Astrocyte of the cerebellum (primary cell): ENCODE measurements around the gene DNAH17.

Source experiments
- DNase-seq: peaks from one replicate; pipeline ENCODE4 v3.0.0-alpha.2; 2011; ENCODE audit warnings: low read depth
- H3K4me3 ChIP-seq: 2 replicates; pipeline ENCODE4 v1.5.1; 2011; ENCODE audit warnings: mild to moderate bottlenecking, low read depth, low read length, moderate library complexity
- in situ Hi-C: cut with HindIII; loops from 2 replicates; pipeline ENCODE4 v1.10.0; 2017; ENCODE audit warnings: low sequenced_read_pairs
- TF ChIP-seq, protein P1 (sequence below): IDR thresholded peaks from 2 replicates; pipeline ENCODE4 v1.5.1; 2012; ENCODE audit warnings: low read length, low read depth, moderate library complexity, mild to moderate bottlenecking; ENCODE audit errors: missing control alignments

DNAH17 gene

GRCh38 chr17:78437508-78438169, 139.6 kb downstream of the DNAH17 start:
- in situ Hi-C loops, result no loop called here
- no peak for DNase-seq

DNA sequence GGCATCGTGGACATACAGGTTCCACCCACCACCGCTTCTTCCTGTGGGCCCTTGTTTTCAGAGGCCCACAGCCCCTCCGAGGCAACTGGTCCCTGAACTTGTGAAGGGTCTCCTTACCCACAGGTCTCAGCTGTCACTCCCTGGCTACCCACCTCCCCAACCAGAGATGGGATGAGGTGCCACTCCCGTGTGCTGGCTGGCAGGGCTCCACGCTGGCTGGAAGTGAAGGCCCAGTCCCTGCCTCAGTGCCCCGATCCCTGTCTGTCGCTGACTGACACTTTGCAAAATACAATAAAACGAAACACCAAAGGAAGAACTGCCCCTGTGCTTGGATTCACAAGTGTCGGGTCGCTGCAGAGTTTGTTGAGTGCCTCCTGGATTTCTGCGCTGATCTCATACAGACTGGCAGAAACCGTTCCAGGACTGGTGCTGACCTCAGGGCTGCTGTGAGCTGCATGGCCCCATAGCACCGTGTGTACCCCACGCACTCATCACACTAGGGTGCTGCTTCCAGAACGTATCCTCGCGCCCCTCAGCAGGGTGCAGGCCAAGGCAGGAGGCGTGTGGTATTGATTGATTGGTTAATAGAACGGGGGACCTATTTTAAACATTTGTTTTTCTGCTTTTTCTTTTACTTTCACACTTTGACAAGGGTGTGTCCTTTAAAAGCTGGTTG, 141.7 kb downstream of the DNAH17 start:
- TF ChIP-seq, protein P1, sequence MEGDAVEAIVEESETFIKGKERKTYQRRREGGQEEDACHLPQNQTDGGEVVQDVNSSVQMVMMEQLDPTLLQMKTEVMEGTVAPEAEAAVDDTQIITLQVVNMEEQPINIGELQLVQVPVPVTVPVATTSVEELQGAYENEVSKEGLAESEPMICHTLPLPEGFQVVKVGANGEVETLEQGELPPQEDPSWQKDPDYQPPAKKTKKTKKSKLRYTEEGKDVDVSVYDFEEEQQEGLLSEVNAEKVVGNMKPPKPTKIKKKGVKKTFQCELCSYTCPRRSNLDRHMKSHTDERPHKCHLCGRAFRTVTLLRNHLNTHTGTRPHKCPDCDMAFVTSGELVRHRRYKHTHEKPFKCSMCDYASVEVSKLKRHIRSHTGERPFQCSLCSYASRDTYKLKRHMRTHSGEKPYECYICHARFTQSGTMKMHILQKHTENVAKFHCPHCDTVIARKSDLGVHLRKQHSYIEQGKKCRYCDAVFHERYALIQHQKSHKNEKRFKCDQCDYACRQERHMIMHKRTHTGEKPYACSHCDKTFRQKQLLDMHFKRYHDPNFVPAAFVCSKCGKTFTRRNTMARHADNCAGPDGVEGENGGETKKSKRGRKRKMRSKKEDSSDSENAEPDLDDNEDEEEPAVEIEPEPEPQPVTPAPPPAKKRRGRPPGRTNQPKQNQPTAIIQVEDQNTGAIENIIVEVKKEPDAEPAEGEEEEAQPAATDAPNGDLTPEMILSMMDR, result no peak
- DNase-seq, result no peak
- in situ Hi-C loops, result no loop called here
- H3K4me3 ChIP-seq, result no peak overlapping the region

More at GRCh38 chr17:78437508-78438169, 139.6 kb downstream of the DNAH17 start:
- no peak overlapping the region for H3K4me3 ChIP-seq
- TF ChIP-seq, protein P1, result no peak

GRCh38 chr17:78434455-78435329, 142.5 kb downstream of the DNAH17 start:
- TF ChIP-seq, protein P1, result no peak
- H3K4me3 ChIP-seq, result no peak overlapping the region
- in situ Hi-C loops, result no loop called here
- DNase-seq, result no peak

DNA sequence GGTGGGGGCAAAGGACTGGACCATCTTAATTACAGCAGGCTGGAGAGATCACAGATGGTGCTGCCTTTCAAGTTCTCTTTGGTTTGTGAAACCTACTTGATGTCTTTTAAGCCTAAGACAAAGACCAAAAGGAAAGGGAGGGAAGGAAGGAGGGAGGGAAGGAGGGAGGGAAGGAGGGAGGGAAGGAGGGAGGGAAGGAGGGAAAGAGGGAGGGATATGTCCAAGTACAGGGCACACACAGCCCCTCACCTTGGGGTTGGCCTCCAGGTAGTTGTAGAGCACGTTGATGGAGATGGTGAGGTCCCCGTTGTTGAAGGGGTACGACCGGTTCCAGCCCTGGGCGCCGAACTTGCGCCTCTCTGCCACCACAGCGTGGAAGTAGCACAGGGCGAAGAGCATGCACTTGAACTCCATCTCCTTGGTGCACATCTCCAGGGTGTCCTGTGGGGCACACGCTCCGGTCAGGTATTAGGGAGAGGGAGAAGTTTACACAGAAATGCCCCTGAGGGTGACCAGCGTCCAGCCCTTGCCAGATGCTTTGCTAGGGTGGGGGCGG, 143.3 kb downstream of the DNAH17 start:
- in situ Hi-C loops, result no loop called here
- TF ChIP-seq, protein P1, result no peak
- no peak for DNase-seq
- no peak overlapping the region for H3K4me3 ChIP-seq

DNA sequence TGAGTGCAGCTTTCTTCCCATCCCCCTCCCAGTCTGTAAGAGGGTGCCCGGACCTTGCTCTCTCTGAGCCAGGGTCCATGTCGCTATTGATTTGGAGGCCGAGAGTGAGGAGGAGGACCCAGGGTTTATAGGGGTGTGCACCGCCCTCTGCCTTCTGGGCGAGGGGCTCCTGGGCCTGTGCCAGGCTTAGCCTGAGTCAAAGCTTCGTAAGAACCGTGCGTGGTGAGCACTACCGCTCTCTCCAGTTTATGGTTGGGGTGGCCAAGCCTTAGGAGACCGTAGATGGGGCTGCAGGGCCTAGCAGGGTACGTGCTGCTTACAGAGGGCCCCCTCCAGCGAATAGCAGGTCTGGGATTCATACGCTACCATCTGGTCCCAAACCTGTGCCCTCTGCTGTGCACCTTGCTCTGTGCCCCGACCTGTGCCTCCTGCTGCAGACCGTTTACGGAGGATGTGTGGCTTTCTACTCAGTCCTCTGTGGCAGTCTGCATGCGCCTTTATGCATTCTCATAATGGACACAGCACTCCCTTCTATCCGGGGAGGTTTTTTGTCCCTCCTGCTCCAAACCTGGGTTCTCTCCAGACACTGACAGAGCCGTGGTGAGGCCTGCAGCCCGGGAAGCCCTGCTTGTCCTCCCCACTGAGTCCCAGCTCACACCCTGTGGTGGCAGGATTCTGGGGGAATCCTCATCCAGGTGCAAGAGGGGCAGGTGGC, 144.0 kb downstream of the DNAH17 start:
- in situ Hi-C loops, result no loop called here
- no peak overlapping the region for H3K4me3 ChIP-seq
- DNase-seq, result no peak
- TF ChIP-seq, protein P1, result no peak
